Measurements from ENCODE around the gene TPCN2.

TPCN2 gene

DNA sequence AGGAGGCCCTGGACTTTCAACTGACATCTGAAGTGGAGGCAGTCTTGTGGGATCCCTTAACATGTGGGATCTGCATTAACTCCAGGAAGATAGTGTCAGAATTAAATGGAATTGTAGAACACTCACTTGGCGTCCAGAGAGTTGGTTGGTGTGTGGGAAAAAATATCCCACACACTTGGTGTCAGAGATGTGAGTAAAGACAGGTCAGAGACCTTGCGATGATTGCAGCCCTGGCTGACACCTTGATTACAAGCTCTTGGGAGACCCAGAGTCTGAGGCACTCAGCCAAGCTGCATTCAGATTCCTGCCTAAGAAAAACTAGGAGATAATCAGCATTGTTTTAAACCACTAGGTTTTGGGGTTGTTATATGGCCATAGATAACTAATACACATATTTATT lies 7.2 kb upstream of the TPCN2 start:
- no peak overlapping the region for H3K4me3 Mint-ChIP-seq
- H3K36me3 Mint-ChIP-seq (ENCODE audit: low read depth) = no peaks in the 10 kb centered on the region
- no peaks in the 10 kb centered on the region for H3K9me3 Mint-ChIP-seq
- H3K27me3 Mint-ChIP-seq = peaks cover 13% of the 10 kb centered on the region
- peaks cover 21% of the 10 kb centered on the region for H3K4me1 Mint-ChIP-seq (ENCODE audit: low read depth)
- no peak overlapping the region for H3K27ac Mint-ChIP-seq

DNA sequence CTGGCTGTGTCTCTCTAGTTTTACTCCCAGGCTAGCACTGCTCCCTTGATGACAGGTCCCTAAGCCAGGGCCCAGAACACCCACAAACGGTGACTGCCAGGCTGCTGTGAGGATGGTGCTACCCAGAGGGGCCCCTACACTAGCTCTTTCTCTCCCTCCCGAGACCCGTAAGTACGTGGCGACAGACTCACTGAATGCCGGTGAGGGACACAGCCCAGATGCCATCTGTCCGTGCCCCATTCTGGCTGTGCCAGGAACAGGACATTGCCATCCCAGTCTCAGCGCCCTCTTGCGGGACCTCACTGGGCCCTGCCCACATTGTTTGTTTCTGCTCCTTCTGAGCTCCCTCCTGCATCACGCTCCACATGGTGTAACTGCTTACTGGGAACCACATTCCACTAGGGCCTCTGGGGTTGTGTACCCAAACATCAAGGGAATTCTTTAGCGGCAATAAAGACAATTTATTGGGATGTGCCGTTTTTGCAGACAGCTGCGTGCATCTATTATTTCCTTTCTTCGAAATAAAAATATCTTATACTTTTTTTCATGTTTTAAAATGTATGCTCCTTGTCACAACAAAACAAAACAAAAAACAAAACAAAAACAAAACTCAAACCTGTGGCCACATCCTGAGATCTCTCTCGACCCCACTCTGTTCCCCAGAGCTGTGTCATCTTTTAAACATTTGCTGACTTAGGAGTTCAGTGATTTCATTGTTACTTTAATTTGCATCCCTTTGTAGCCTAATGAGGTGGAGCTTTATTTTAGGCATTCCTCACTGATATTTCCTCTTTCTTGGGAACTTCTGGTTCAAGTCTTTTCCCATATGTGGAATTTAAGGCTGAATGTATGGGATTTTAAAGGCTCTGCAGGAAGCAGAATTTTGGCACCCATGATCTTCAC lies 4.4 kb upstream of the TPCN2 start:
- peaks cover 13% of the 10 kb centered on the region for H3K27me3 Mint-ChIP-seq
- no peak overlapping the region for H3K27ac Mint-ChIP-seq
- H3K4me3 Mint-ChIP-seq = no peak overlapping the region

DNA sequence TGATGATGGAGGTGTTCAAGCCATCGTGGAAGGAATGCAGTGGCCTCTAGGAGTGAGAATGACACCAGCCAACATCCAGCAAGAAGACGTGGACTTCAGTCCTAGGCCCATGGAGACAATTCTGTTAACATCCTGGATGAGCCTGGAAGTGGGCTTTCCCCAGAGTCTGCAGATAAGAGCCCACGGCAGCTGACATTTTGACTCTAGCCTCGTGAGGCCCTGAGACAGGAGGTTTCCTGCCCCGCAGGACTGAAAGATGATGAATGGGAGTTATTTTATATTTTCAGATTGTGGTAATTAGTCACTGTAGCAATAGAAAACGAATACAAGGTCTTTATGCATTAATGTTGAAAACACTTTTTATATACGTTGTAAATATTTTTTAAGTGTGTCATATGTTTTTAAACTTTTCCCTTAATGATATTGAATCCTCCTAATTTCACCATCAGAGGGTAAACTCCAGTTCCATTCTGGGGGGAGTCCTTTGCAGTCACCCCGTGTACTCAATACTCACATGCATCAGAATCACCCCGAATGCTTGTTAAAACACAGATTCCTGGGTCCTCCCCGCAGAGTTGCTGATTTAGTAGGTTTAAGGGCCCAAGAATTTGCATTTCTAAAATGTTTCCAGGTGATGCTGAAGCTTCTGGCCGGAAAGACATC lies 570 bp upstream of the TPCN2 start:
- H3K27me3 Mint-ChIP-seq = peaks cover 13% of the 10 kb centered on the region
- H3K4me1 Mint-ChIP-seq (ENCODE audit: low read depth) = peaks cover 31% of the 10 kb centered on the region
- peak overlapping the region; percentile 78 for H3K4me3 Mint-ChIP-seq
- H3K27ac Mint-ChIP-seq = peak overlapping the region; percentile 58
- no peaks in the 10 kb centered on the region for H3K9me3 Mint-ChIP-seq
- H3K36me3 Mint-ChIP-seq (ENCODE audit: low read depth) = no peaks in the 10 kb centered on the region

More for the DNA sequence above, 4.4 kb upstream of the TPCN2 start:
- H3K4me1 Mint-ChIP-seq (ENCODE audit: low read depth) = peaks cover 31% of the 10 kb centered on the region
- no peaks in the 10 kb centered on the region for H3K9me3 Mint-ChIP-seq
- H3K36me3 Mint-ChIP-seq (ENCODE audit: low read depth) = no peaks in the 10 kb centered on the region

DNA sequence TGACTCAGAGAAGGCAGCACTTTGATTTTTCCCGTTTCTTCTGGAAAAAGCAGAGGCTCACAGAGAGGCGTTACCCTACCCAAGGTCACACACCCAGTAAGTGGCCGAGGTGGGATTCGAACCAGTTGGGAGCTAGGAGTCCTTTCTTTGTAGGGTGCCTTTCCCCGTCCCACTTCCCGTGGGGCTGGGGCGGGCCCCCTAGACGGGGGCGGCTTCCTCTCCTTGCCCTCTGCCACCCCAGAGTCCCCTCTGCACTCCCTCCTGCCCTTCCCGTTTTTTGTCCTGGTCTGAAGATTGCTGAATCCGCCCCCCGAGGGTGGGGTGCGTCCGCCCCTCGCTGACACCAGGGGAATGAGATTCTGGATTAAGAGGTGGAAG lies 747 bp downstream of the TPCN2 start:
- Mint-ChIP-seq H3K4me3 (peak overlapping the region; percentile 85), H3K36me3 (ENCODE audit: low read depth) (no peaks in the 10 kb centered on the region), H3K27me3 (peaks cover 7% of the 10 kb centered on the region), H3K9me3 (no peaks in the 10 kb centered on the region), H3K27ac (peak overlapping the region; percentile 82), H3K4me1 (ENCODE audit: low read depth) (peaks cover 31% of the 10 kb centered on the region)

DNA sequence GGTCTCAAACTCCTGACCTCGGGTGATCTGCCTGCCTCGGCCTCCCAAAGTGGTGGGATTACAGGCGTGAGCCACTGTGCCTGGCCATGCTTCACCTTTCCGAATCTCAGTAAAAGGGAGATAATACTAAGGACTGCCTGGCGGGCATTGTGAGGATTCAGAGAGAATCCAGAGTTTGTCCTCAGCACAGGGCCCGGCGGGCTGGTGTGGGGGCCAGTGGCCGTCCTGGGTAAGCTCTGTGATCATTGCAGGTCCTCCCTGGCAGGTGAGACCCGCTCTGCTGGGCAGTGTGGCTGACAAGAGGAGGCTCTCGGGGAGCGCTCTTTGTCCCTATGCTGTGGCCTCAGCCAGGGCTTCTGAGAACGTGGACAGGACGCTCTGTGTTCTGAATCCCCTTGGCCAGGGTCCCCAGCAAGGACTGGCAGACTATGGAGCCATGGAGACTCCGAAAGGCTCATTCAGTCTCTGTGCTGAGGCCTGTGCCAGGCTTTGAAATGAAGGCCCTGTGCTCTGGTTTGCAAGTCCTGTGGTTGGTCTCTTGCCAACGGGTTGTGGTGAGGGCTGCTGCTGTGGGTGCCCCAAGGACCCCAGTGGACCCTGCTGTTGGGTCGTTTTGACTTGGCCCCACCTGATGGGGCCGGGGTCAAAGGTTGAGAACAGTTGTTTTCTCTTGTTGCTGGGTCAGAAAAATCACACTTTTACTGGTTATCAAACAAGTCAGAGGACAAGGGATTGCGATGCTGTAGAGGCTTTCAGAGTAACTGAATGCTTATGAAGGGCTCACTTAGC lies 2.1 kb downstream of the TPCN2 start:
- H3K36me3 Mint-ChIP-seq (ENCODE audit: low read depth) = no peaks in the 10 kb centered on the region
- peak overlapping the region; percentile 18 for H3K27ac Mint-ChIP-seq
- H3K4me1 Mint-ChIP-seq (ENCODE audit: low read depth) = peaks cover 39% of the 10 kb centered on the region
- no peaks in the 10 kb centered on the region for H3K9me3 Mint-ChIP-seq
- no peaks in the 10 kb centered on the region for H3K27me3 Mint-ChIP-seq
- peak overlapping the region; percentile 4 for H3K4me3 Mint-ChIP-seq

DNA sequence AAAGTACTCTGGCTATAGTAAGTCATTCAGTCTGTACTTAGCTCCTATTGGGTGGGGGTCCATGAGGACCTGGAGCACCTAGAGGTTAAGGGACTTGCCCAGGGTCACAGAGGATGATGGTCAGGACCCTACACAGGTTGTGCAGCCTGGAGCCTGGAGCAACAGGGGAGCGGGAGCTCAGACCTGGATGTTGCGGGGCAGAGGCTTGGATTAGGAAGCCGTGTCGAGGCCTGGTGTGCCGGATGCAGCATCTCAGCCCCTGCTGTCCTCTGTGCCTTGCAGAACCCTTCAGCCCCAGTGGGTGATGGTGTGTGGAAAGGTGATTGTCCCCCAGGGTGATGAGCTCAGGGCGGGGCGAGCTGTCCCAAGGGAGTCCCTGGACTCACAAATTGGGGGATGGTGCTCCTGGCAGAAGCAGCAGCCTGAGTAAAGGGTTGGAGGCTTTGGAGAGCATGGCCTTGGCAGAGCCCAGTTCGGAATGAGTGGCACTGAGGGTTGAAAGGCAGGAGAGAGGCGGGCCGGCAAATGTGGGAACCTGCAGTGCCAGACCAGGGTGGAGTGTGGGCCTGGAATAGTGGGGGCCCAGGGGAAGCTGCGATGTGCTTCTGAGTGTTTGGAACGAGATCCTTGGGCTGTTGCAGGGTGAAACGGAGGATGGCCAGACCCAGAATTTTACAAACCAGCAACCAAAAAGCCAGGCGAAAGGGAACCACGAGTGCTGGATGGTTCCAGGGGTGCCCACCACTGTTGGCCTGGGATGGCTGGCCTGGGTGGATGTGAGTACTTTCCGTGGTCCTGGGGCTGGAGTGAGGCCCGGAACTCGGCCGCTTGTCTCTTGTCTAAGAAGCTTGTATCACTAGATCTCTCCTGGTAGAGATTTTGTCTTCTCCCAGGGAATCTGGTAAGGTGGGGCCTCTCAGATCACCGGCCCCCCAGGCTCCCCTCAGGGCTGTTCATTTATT lies 2.9 kb downstream of the TPCN2 start:
- peak overlapping the region; percentile 4 for H3K4me3 Mint-ChIP-seq
- H3K27ac Mint-ChIP-seq = peak overlapping the region; percentile 18
- H3K36me3 Mint-ChIP-seq (ENCODE audit: low read depth) = peaks cover 4% of the 10 kb centered on the region
- H3K27me3 Mint-ChIP-seq = no peaks in the 10 kb centered on the region
- H3K9me3 Mint-ChIP-seq = no peaks in the 10 kb centered on the region
- H3K4me1 Mint-ChIP-seq (ENCODE audit: low read depth) = peaks cover 46% of the 10 kb centered on the region

DNA sequence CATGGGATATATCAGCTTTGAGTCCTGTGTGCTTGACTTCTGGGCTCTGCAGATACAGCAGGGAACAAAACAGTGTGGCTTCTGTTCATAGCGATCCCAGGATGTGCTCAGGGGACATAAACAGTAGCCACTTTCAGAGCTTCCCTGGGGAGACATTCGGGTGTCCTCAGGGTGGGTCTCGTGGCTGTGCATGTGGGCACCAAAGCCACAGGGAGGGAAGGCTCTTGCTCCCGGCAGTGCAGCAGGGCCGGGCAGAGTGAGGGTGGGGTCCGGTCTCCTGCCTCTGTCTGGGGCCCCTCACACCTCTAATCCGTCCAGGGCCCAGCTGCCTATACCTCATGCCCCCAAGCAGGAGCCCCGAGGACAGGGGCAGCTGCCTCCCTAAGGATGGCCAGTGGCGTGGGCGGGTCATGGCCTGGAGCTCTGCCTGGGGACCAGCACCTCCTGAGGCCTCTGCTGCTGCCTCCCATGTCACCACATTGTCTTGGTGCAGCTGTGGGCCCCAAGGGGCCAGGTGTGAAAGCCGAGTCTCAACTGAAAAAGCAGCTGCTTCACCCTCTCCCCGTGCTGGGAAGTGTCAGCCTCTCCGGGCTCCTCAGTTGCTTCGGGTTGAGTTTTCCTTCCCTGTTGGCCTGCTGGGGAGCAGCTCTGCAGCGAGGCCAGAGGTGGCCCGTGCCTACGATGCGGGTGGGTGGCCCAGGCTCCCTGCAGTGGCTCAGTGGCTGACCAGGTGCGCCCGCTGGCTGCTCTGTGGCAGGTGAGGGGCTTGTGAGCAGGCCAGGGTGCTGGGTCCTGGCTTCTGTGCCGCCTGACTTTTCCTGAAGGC lies 3.8 kb downstream of the TPCN2 start:
- no peak overlapping the region for H3K27ac Mint-ChIP-seq
- H3K27me3 Mint-ChIP-seq = no peaks in the 10 kb centered on the region
- peaks cover 4% of the 10 kb centered on the region for H3K36me3 Mint-ChIP-seq (ENCODE audit: low read depth)
- no peaks in the 10 kb centered on the region for H3K9me3 Mint-ChIP-seq
- no peak overlapping the region for H3K4me3 Mint-ChIP-seq
- peaks cover 45% of the 10 kb centered on the region for H3K4me1 Mint-ChIP-seq (ENCODE audit: low read depth)

DNA sequence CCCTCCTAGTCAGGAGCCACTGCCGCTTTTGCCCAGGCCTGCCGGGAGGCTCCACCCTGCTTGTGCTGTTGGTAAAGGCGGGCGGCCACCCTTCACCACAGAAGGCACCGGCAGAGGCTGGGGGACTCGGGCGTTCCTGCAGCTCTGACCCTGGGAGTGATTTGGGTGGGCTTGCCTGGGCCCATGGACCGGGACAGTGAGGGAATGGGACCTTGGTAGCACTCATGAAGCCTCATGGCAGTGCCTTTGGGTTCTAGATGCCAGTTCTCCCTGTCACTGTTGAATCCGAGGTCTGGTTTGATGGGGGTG lies 4.4 kb downstream of the TPCN2 start:
- Mint-ChIP-seq H3K4me1 (ENCODE audit: low read depth) (peaks cover 39% of the 10 kb centered on the region), H3K36me3 (ENCODE audit: low read depth) (peaks cover 4% of the 10 kb centered on the region), H3K27me3 (no peaks in the 10 kb centered on the region), H3K27ac (no peak overlapping the region), H3K4me3 (no peak overlapping the region), H3K9me3 (no peaks in the 10 kb centered on the region)

DNA sequence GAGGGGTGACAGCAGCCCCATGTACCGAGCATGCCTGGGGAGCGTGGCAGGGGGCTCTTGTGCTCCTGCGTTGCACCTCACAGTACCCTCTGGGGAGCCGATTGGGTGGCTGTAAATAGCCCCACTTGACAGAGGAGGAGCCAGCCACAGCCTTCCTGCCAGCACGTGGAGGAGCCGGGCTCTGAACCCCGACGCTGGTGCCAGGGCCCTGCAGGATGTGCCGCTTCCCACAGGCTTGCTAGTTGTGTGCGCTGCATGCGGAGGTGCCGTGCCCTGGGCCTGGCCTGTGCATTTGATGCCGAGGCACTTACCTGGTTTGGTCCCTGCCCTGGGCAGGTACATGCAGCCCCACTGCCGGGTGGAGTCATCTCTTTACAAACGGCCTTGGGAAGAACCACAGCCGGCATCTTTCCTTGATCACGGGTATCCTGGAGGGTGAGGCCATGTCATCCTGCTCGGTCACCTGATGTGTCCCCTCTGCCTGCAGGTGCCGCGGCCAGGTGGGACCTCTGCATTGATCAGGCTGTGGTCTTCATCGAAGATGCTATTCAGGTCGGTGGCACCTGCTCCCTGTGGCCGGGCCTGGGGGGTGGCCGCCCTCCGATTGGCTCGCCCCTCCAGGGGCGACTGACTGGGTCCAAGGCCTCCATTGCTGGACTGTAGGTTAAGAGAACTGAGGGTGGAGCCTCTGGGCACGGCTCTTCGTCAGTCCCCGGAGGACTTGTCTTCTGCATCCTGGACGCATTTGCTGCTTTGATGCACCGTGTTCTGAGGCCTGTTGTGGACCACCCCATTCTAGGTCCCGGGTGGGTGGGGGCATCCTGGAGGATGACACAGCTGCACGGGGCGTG lies 5.0 kb downstream of the TPCN2 start:
- no peaks in the 10 kb centered on the region for H3K9me3 Mint-ChIP-seq
- peaks cover 36% of the 10 kb centered on the region for H3K4me1 Mint-ChIP-seq (ENCODE audit: low read depth)
- H3K36me3 Mint-ChIP-seq (ENCODE audit: low read depth) = peaks cover 4% of the 10 kb centered on the region
- H3K27ac Mint-ChIP-seq = no peak overlapping the region
- H3K27me3 Mint-ChIP-seq = no peaks in the 10 kb centered on the region
- H3K4me3 Mint-ChIP-seq = no peak overlapping the region

DNA sequence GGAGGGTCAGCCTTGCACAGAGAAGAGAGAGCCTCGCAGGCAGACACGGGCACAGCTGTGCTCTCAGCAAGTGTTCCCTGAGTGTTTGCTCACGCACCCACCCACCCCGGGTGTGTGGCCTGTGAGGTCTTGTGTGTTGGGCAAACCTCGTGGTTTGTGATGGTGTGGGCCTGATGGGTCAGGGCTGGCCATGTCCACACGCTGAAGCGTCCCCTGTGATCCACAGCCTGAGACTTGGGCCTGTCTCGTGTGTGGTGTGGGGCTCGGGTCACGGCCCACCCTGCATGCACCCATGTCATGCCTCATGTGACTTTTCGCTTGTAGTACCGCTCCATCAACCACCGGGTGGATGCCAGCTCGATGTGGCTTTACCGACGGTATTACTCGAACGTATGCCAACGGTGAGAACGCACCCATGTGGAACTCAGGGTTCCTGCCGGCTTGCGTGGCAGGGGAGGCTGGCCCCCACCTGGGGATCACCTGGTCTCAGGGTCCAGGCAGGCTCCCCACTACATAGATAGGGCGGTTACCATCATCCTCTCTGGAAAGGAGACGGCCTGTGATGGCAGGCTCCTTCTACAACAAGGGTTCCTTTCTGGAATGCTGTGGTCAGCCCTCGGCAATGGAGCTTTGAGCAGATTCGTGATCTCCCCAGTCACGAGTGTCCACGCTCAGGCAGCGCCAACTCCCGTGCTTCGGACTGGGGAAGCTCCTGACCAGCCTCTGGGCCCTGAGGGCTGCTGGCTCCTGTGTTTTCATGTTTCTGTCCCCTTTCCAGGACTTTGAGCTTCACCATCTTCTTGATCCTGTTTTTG lies 5.9 kb downstream of the TPCN2 start:
- H3K27ac Mint-ChIP-seq = no peak overlapping the region
- peaks cover 4% of the 10 kb centered on the region for H3K36me3 Mint-ChIP-seq (ENCODE audit: low read depth)
- no peak overlapping the region for H3K4me3 Mint-ChIP-seq
- no peaks in the 10 kb centered on the region for H3K9me3 Mint-ChIP-seq
- peaks cover 34% of the 10 kb centered on the region for H3K4me1 Mint-ChIP-seq (ENCODE audit: low read depth)
- H3K27me3 Mint-ChIP-seq = no peaks in the 10 kb centered on the region

DNA sequence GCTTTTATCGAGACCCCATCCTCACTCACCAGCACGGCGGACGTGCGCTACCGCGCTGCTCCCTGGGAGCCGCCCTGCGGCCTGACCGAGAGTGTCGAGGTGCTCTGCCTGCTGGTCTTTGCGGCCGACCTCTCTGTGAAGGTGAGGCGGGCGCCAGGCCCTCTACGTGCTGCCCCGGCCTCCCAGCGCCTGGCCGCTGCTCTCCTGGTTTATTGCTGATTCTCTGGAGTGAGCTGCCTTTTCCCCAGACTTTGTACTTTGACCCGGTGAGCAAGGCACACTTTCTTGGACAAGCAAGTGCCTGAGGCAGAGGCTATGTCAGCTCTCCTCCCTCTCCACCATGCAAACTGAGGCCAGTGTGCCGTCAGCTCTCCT lies 6.5 kb downstream of the TPCN2 start:
- no peak overlapping the region for H3K4me3 Mint-ChIP-seq
- peaks cover 29% of the 10 kb centered on the region for H3K4me1 Mint-ChIP-seq (ENCODE audit: low read depth)

More for the DNA sequence above, 6.5 kb downstream of the TPCN2 start:
- H3K9me3 Mint-ChIP-seq = no peaks in the 10 kb centered on the region
- no peak overlapping the region for H3K27ac Mint-ChIP-seq
- H3K36me3 Mint-ChIP-seq (ENCODE audit: low read depth) = peaks cover 4% of the 10 kb centered on the region
- no peaks in the 10 kb centered on the region for H3K27me3 Mint-ChIP-seq

All from stimulated activated naive CD8-positive, alpha-beta T cell treated with anti-CD3 and anti-CD28 coated beads, Interleukin-15, Interleukin-2, amounts not matched to agents 100 ng/mL and 50 ng/mL, for 24 hours (primary cell).